CD4-positive, alpha-beta T cell treated with Interleukin-2 at 100 ng/mL for 4 hours (primary cell): ENCODE data around the gene THOC2.
"Not testable (repeated sequence)": the region's sequence is repeated elsewhere in the genome, so short reads cannot be mapped to it uniquely, and the experiment has no call there.

ENCODE experiments used
- DNase-seq: peaks from one replicate; pipeline ENCODE4 v3.0.0-alpha.2; 2020; ENCODE audit warnings: low spot score

Gene THOC2

GRCh38 chrX:123738378-123738940, 5.6 kb upstream of the THOC2 start:
- DNase-seq: no peak

DNA sequence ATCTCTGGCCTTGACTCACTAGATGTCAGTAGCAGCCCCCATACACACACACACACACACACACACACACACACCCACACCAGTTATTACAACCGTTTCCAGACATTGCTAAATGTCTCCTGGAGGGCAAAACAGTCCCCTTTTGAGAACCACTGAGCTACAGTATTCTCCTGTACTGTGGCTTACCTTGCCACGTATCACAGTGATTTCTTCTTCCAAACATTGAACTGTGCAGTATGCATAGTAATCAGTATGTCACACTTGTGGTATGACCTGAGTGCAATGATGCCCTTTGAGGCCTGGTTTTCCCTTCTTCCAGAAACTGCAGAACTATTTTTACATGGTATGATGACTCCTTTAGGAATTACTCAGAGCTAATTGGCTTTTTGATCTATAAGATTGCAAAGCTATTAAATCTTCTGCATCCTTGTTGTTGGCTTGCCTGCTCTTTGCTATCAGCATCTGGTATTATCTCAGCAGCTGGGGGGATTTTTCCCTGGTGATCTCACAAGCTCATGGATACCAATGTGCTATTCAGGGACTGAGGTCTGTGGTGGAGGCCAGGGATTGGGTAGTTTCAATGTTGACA, 3.6 kb upstream of the THOC2 start:
- no peak for DNase-seq

- not testable (repeated sequence) for DNase-seq
Measured at GRCh38 chrX:123735137-123735536, 2.3 kb upstream of the THOC2 start.

GRCh38 chrX:123734079-123734478, 1.2 kb upstream of the THOC2 start:
- not testable (repeated sequence) for DNase-seq

- DNase-seq: no peak
Measured at GRCh38 chrX:123731987-123732669, 724 bp downstream of the THOC2 start.

DNA sequence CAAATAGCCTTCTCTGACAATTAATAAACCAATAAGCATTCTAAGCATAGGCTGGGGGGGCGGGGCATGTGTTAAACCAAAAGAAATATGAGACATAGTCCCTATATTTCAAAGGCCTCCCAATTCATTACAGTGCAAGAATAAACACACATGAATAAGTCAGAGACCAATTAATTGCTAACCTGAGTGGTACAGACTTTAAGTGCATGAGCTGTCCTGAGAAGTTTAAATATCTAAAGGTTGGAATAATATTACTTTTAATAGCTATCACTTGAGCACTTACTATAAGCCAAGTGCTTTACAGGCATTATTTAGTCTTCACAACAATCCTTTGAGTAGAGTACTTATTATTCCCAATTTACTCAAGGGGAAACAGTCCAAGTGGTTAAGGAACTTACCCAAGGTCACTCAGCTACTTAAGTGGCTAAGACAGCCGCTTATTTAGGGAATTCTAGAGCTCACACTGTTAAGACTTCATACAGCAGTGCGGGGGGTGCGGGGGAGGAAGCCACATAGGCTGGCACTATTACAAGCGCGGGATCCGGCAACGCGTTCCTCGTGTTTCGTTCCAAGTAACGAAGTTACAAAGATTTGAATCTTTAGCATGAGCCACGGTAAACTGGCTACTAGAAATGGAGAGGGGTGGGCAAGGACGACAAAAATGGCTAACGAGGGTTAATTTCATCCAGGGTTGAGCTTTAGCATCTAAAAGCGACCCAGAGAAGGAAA, 1.4 kb downstream of the THOC2 start:
- no peak for DNase-seq

GRCh38 chrX:123728554-123728953, 4.3 kb downstream of the THOC2 start:
- DNase-seq: no peak

DNA sequence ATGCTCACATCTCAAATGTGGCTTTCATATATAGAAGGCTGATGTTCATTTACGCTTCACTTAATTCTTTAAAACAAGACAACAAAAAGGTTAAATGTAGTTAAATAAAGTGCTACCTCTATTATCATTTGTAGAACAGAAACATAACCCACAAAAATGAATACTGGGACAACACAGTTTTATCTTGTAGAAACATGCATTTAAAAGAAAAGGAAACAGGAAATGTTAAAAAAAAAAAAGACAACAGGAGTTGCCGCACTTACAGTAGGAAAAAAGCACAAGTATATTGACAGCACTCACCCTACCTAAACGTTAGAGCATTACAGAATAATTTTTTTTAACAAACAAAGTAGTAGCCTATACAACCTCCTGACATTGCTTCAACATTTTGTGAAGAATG, 4.8 kb downstream of the THOC2 start:
- DNase-seq: no peak

DNA sequence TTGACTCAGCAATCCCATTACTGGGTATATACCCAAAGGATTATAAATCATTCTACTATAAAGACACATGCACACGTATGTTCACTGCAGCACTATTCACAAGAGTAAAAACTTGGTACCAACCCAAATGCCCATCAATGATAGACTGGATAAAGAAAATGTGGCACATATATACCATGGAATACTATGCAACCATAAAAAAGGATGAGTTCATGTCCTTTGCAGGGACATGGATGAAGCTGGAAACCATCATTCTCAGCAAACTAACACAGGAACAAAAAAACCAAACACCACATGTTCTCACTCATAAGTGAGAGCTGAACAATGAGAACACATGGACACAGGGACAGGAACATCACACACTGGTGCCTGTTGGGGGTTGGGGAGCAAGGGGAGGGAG, 10.7 kb downstream of the THOC2 start:
- DNase-seq: not testable (repeated sequence)

DNA sequence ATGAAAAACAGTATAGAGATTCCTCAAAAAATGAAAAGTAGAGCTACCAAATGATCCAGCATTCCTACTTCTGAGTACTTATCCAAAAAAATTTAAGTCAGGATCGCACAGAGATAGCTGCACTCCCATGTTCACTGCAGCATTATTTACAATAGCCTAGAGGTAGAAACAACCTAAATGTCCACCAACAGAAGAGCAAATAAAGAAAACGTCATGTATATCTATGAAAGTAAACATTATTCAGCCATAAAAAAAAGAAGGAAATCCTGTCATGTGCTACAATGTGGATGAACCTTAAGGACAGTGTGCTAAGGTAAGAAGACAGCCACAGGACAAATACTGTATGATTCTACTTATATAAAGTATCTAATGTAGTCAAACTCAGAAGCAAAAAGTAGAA, 12.4 kb downstream of the THOC2 start:
- no peak for DNase-seq

GRCh38 chrX:123713841-123714240, 19.0 kb downstream of the THOC2 start:
- no peak for DNase-seq

- DNase-seq: no peak
Measured at GRCh38 chrX:123713434-123713833, 19.4 kb downstream of the THOC2 start.

DNA sequence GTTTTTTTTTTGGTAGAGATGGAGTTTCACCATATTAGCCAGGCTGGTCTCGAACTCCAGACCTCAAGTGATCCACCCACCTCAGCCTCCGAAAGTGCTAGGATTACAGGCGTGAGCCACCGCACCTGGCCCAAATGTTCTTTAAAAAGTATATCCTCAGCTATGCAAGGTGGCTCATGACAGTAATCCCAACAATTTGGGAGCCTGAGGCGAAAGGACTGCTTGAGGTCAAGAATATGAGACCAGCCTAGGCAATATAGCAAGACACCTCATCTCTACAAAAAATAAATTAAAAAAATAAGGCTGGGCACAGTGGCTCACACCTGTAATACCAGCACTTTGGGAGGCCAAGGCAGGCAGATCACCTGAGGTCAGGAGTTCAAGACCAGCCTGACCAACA, 21.7 kb downstream of the THOC2 start:
- not testable (repeated sequence) for DNase-seq

- no peak for DNase-seq
Measured at GRCh38 chrX:123704781-123705180, 28.1 kb downstream of the THOC2 start.

DNA sequence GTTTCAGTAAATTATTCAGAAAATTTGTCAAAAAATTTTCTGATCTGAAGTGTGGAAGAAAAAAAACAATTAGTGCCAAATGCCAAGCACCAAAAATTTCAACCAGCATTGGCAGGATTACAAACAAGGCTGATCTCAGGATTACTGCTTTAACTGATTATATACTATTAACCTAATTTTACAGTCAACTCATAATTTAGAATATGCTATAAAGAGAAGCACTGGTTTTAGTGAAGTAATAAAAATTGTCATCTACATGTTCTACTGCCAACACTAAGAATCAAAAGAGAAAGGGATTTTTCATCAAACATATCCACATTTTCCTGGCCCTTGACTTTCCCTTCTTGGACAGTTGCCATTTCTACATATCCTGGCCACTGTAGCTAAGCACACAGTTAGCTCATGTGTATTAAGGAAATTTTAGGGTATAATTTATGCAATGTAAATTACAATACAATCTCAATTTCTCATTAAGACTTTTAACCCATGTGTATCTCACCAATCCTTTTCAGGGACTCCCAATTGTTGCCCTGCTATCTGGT, 33.8 kb downstream of the THOC2 start:
- DNase-seq: no peak

GRCh38 chrX:123696334-123696733, 36.5 kb downstream of the THOC2 start:
- no peak for DNase-seq

- no peak for DNase-seq
Measured at GRCh38 chrX:123695242-123695641, 37.6 kb downstream of the THOC2 start.

DNA sequence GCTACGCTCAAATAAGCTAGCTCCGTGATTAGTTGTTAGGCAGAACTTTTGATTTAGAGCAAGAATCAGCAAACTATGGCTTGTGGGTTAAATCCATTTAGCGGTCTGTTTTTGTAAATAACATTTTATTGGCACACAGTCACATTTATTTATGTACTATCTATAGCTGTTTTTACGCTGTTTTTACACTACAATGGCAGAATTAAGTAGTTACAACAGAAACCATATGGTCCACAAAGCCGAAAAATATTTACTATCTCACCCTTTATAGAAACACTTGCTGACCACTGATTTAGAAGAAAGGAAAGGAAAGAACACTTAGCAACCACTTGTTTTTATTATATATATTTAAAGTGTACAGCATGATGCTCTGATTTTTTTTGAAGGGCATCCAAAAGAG, 41.1 kb downstream of the THOC2 start:
- DNase-seq: no peak

DNA sequence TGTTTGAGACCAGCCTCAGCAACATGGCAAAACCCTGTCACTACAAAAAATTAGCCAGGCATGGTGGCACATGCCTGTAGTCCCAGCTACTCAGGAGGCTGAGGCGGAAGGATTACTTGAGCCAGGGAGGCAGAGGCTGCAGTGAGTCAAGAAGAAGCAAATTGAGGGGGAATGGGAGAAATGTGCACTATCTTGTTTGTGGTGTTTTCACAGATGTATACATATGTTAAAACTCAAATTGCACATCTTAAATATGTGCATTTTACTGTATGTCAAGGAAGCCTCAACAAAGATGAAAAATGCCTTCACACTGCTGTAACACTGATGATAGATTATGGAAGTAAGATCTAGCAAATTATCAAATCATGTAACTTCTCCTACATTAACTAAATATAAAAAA, 44.3 kb downstream of the THOC2 start:
- no peak for DNase-seq

GRCh38 chrX:123685232-123685631, 47.6 kb downstream of the THOC2 start:
- no peak for DNase-seq

DNA sequence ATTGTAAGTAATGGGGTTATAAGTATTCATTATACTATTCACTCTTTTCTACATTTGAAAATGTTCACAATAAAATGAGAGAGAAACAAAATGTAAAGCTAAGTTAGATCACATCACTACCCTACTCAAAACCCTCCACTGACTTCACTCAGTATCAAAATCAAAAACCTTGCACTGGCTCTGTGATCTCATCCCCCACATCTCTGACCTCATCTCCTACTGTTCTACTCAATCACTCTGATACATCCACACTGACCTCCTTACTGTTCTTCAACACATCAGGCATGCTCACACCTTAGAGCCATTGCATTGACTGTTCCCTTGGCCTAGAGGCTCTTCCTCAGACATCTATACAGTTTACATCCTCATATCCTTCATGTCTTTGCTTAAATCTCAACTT, 50.7 kb downstream of the THOC2 start:
- DNase-seq: no peak

- not testable (repeated sequence) for DNase-seq
Measured at GRCh38 chrX:123679733-123680460, 53.0 kb downstream of the THOC2 start.
